ENCODE data around the gene SPEF1. TPM values are rescaled to one million over a fixed set of nuclear protein-coding genes. Genes with fewer than 3 reads are reported as not detected.
A peak's percentile ranks its signal among the peaks of the same experiment; 100 is the strongest.
"Not testable (repeated sequence)": the region's sequence is repeated elsewhere in the genome, so short reads cannot be mapped to it uniquely, and the experiment has no call there.

The SPEF1 gene, protein sequence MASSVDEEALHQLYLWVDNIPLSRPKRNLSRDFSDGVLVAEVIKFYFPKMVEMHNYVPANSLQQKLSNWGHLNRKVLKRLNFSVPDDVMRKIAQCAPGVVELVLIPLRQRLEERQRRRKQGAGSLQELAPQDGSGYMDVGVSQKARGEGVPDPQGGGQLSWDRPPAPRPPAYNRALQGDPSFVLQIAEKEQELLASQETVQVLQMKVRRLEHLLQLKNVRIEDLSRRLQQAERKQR
- 0.27 and 0.34 TPM in 2 replicates for total RNA-seq (2014; rRNA removed; shearing (Covaris generic))

DNA sequence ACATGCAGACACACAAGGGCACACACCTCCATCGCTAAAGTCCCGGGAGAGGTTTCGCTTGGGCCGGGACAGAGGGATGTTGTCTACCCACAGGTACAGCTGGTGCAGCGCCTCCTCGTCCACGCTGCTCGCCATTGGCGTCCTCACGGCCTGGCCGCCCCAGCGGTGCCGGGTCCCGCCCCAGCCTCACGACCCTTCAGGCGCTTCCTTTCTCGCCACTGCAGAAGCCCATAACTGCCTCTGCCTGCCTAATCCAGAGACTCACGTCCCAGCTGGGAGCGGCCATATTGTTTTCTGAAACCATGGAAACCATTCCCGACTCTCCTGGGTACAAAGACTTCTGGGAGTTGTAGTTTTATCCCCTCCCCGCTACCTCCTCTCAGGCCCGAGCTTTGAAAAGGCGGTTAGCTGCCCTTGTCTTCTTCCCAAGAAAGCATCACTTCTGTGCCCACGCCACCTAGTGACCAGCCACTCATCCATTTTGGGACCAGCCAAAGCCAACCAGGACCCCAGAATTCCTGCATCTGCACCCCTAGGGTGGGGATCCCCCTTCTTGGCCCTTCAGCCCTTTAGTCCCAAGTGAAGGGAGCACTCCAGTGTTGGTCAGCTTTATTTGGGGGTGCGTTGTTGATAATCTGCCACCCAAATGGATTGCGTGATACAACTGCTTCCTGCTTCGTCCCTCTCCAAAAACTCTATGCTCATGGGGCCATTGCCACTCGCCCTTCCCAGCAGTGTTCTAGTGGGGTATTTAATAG lies at the start of gene SPEF1:
SPEF1 (minus strand) TSS at position 296 of the 758 bp plus-strand sequence; CDS start at position 135, 161 bp downstream.
- peak; percentile 100 for DNase-seq (ENCODE audit: low read depth)

DNA sequence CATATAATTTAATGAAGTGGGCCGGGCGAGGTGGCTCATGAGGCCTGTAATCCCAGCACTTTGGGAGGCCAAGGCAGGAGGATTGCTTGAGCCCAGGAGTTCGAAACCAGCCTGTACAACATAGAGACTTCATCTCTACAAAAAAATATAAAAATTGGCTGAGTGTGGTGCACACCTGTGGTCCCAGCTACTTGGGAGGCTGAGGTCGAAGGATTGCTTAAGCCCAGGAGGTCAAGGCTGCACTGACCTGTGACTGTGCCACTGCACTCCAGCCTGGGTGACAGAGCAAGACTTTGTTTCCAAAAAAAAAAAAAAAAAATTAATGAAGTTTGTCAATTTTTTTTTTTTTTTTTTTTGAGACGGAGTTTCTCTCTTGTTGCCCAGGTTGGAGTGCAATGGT lies 48.6 kb upstream of the SPEF1 start:
- not testable (repeated sequence) for DNase-seq (ENCODE audit: low read depth)

DNA sequence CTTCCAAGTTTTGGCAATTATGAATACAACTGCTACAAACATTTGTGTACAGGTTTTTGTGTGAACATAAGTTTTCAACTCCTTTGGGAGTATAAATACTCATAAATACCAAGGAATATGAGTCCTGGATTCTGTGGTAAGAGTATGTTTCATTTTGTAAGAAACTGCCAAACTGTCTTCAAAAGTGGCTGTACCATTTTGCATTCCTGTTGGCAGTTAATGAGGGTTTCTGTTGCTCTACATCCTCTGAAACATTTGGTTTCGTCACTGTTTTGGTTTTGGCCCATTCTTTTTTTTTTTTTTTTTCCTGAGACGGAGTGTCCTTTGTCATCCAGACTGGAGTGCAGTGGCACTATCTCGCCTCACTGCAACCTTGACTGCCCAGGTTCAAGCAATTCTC lies 47.5 kb upstream of the SPEF1 start:
- no peak for DNase-seq (ENCODE audit: low read depth)

DNA sequence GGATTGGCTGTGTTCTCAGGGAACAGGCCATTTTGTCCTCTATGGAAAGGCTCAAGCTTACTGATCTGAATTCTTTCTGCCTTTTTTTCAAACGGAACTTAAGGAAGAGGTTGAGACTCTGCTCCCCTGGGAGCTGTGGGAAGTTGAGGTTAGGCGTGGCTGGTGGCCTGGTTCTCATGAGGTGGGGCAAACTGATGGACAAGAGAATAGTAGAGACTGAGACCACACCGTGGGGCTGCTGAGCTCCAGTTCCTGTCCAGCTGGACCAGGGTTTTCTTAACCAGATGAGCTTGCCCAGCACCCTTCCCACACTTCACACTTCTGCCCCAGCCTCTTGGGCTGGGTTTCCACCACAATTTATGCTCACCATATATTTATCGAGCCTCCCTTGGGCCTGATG lies 45.2 kb upstream of the SPEF1 start:
- DNase-seq (ENCODE audit: low read depth), result no peak

DNA sequence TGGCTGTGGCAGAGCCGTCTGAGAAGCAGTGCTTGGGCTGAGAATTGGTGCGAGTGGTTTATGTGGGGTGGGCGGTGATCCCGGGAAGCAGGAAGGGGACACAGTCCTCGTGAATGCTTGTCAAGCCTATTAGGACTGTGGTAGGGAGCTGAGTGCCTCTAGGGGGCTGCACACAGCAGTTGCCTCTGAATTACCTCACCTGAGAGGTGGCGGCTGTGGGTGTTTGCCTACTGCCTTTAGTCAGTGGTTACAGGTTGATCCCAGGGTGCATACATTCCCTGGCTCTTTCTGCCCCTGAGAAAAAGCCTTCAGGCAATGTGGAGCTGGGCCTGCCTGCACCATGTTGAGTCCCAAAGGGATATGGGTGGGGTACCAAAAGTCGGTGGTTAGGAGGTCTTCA lies 44.3 kb upstream of the SPEF1 start:
- no peak for DNase-seq (ENCODE audit: low read depth)

DNA sequence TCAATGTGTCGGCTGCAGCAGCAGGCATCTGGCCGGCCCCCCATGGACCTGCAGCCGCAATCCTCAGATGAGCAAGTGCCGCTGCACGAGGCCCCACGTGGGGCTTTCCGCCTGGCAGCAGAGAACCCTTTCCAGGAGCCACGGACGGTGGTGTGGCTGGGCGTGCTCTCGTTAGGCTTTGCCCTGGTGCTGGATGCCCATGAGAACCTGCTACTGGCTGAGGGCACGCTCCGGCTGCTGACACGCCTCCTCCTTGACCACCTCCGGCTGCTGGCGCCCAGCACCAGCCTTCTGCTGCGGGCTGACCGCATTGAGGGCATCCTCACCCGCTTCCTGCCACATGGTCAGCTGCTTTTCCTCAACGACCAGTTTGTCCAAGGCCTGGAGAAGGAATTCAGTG lies 42.6 kb upstream of the SPEF1 start:
- no peak for DNase-seq (ENCODE audit: low read depth)

DNA sequence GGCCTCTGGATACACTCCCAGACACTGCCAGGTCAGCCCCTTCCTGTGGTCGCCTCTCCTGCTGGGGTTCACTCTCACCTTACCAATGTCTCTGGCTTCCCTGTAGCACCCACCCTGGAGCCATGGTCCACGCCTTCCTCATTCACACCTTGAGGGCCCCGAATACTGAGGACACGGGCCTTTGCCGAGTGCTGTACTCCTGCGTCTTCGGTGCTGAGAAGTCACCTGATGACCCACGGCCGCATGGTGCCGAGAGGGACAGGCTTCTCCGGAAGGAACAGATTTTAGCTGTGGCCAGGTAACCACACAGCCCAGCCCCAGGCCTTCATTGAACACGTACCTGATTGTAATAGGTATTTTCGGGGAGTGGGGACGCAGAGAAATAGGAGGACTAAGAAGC lies 40.7 kb upstream of the SPEF1 start:
- DNase-seq (ENCODE audit: low read depth), result no peak

DNA sequence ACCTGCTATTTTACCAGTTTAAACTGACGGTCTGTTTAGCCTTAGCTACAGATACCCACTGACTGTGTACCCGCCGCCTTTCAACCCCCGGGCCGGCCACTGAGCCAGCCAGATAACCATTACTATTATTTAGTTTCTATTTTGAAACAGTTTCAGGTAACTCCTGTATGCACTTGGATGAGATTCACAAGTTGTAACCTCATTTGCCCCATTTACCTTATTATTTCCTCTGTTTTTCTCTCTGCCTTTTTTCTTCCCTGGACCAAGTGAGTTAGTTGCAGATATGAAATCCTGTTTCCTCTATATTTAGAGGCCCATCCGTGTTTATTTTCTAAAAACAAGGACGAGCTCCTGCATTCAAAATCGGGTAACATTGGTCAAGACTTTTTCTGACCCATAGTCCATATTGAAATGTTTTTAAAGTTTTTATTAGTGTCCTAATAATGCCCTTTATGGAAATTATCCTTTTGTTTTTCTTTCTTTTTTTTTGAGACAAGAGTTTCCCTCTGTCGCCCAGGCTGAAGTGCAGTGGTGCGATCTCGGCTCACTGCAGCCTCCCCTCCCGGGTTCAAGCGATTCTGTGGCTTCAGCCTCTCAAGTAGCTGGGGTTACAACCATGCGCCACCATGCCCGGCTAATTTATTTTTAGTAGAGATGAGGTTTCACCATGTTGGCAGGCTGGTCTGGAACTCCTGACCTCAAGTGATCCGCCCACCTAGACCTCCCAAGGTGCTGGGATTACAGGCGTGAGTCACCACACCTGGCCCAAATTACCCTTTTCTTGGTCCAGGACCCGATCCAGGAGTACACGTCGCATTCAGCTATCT lies 39.9 kb upstream of the SPEF1 start:
- DNase-seq (ENCODE audit: low read depth), result peak; percentile 49

DNA sequence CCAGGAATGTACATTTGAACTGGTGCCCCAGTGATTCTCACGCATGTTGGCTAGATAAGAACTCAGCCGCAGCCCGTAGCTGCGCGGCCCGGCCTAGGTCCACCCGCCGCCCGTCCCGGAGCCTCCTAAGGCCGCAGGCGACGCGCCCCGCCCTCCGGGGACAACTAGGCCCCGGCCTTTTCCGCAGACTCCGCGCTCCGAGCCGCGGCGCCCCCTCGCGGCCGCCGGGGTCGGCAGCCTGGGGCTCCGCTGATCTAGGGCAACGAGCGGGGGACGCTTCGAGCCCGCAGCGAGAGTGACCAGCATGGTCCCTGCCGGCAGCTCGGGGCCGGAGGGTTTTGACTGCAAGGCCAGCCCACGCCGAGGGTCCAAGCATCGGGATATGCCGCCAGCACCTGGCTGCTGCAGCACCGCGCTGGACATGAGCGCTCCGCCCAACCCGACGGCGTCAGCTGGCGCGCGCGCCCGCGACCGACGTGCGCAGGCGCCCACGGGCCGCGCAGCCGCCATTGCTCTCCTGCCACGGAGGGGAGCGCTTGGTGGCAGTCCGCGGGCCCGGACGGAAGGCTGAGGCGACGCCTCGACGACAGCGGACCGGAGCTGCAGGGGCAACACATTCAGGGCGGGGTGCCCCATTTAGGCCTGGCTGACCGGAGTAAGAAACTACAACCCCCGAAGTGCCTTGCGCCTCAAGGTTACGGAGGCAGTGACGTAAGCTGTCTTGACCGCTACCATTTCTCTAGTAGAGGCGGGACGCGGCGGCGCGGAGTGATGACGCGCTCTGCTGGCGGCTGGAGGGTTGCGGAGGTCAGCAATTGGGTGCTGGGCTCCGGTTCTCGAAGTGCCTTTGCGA lies 39.0 kb upstream of the SPEF1 start, which contains the start of gene AP5S1:
AP5S1 (plus strand) TSS at position 500 of the 853 bp plus-strand sequence. CDS start 1,571 bp downstream, outside the sequence.
- peak; percentile 98 for DNase-seq (ENCODE audit: low read depth)

DNA sequence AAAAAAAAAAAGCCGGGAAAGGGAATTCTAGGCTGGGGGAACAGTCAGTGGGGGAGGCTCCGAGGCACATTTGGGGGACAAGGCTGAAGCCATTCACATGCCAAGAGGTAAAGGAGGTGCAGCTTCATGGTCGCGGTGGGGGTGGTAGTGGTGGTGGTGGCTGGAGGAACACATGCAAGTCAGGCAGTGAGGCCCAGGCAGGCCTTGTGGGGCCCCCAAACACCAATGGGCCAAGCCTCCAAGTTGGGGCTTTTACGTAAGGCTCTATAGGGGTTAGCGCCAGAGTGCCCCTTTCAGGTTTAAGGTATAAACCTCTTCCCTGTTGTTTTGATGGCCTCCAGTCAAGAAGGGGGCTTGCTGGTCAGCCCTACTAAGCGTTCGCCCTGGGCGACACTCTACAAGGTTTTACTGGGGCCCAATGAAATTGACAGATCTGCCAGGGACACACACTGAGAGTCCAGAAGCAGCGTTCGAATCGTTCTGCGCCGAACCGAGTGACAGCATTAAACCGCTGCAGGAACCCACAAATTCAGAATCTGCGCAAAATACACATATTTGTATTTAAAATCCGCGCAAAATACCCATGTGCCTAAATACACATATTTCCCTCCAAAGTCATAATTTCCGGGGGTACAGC lies 38.3 kb upstream of the SPEF1 start:
- DNase-seq (ENCODE audit: low read depth), result no peak

DNA sequence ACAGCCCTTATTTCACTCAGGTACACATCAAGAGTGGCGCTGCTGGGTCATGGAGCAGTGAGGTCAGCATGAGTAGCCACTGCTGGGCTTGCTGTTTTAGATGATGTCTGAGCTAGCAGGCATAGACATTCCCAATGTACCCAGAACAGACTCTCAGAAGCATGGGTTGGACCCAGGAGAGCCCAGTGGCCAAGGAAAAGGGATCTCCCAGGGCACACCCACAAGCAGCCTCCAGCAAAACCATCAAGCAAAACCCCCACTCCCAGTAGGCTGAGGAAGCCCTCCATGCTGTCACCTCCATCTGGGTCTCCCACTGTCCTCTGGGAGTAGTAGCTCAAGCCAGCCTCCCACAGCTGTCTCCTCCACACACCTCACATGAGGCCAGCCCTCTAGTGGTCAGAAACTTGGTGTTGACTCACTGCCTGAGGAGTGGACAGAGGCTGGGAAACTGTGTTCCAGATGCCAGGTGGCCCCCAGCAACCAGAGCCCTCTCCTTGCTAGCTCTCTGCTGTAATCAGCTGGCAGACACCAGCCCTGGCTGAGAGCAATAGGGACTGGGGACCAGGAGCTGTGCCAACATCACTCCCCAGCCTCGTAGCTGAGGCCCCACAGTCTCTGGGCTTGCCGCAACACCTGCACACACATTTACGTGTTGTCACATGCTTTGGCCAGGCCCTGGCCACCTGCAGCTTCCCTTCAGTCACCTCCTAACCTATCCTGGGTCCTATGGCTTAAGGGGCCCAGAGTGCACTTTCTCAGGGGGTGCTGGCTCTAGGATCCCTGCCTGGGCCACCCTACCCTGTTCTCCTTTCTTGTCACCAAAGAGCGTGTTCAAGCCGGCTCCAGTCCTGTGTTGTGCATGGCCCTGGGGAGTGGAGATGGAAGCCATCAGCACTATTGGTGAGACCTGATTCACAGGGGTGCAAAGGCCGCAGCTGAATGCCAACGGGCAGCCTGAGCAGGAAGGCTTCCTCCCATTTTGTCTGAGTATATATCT lies 37.2 kb upstream of the SPEF1 start:
- DNase-seq (ENCODE audit: low read depth), result peak; percentile 94

DNA sequence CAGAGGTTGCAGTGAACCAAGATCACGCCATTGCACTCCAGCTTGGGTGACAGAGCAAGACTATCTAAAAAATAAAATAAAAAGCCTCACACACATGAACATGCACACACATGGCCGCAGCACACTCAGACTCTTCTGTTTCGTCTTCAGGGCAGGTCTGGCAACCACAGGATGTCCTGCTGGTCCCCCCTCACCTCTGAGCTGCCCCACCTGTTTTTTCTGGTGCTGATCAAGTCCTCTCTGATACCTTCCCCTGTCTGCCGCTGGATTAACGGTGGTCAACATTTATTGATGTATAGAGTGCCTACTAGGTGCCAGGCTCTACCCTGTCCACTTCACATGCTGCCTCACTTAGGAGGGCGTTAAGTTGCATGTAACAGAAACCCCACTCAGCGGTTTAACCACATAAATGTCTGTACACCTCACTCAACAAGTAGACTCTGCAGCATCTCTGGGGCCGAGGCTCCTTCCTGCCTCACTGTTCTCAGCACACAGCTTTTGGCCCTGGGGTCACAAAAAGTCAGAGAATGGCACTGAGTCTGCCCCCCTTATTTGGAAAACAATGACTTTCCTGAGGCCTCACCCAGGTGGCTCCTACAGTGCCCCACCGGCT lies 34.6 kb upstream of the SPEF1 start:
- DNase-seq (ENCODE audit: low read depth), result no peak

DNA sequence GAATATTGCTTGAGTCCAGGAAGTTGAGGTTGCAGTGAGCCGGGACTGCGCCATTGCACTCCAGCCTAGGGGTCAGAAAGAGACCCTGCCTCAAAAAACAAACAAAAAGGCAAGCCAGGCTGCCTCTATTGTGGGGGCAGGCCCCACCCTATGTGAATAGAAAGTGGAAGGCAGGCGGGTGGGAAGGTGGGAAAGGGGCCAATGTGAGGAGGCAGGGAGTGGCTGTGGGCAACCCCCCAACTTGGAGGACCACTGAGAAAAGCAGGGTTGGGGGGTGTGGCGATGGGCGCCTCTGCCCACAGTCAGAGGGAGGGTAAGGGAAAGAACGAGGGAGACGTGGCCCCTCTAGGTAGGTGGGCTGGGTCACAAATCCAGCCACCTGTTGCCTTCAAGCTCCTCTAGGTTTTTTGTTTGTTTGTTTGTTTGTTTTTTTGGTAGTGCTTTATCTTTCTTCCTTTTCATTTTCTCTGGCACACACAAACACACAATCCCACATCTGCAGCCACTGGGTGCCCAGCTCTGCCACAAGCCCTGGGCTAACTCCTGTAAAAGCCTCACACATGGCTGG lies 33.8 kb upstream of the SPEF1 start:
- DNase-seq (ENCODE audit: low read depth), result no peak

DNA sequence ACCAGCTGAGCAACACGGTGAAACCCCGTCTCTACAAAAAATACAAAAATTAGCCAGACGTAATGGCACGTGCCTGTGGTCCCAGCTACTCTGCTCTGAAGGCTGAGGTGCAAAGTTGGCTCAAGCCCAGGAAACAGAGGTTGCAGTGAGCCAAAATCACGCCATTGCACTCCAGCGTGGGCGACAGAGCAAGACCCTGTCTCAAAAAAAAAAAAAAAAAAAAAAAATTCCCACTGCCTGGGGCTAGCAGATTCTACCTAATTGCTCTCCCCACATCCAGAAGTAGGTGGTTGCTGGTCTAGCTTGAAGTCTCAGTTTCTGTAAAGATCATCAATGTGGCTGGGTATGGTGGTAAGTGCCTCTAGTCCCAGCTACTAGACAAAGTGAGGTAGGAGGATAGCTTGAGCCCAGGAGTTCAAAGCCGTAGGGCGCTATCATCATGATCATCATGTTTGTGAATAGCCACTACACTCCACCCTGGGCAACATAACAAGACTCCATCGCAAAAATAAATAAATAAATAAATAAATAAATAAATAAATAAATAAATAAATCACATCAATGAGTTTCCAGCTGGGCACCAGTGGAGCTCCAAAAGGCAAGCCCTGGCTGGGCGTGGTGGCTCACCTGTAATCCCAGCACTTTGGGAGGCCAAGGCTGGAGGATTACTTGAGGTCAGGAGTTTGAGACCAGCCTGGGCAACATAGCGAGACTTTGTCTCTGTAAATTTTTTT lies 32.8 kb upstream of the SPEF1 start:
- no peak for DNase-seq (ENCODE audit: low read depth)

DNA sequence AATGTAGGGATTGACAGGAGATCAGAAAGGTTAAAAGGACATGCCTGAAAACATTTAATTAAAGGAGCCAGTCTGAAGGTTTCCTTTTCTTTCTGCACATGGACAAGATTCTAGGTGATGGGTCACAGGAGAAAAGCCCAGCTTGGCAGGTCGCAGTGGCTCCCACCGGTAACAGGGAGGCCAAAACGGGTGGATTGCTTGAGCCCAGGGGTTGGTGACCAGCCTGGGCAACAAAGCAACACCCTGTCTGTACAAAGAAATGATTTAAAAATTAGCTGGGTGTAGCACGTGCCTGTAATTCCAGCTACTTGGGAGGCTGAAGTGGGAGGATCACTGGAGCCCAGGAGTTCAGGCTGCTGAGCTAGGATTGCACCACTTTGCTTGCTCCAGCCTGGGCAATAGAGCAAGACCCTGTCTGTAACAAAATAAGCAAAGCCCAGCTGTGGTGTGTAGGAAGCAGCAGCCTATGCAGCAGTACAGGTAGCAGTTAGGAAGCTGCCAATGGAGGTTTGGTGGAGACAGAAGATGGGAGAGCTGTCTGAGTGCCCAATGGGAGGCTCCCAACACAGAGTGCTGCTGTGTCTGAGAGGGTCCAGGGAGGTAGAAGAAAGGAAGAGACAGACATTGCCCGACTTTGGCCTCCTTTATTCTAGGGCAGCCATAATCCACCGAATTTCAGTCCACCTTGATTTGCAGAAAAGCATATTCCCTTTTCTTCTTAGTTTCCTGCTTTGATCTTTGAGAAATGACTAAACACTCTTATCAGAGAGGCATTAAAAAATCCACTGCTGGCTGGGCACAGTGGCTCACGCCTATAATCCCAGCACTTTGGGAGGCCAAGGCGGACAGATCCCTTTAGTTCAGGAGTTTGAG lies 32.0 kb upstream of the SPEF1 start:
- DNase-seq (ENCODE audit: low read depth), result no peak

DNA sequence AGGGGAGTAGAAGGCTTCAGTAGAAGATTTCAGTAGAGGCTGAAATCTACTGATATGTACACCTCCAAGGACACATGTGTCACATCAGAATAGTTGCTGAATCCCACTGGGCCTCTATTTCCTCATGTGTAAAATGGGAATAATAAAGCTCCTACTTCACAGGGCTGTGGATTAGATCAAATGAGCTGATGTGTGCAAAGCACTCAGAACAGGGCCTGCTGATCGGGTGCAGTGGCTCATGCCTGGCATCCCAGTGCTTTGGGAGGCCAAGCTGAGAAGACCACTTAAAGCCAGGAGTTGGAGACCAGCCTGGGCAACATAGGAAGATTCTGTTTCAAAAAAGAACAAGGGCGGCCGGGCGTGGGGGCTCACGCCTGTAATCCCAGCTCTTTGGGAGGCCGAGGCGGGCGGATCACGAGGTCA lies 31.0 kb upstream of the SPEF1 start:
- no peak for DNase-seq (ENCODE audit: low read depth)

All from M059J (cell line).